Measurements from ENCODE around the gene MGA.

Gene MGA

GRCh38 chr15:41671656-41672648 is 11.7 kb downstream of the MGA start:
- Histone ChIP-seq H3K9me3 (ENCODE audit: insufficient read depth, low read length) (no peaks in the 10 kb centered on the region), H3K9me2 (replicated peaks; ENCODE audit: insufficient read depth, low read length) (no peaks in the 10 kb centered on the region), H3K4me3 (ENCODE audit: insufficient read depth, low read length, poor library complexity, severe bottlenecking) (no peak overlapping the region), H3K27ac (ENCODE audit: low read depth, low read length) (no peak overlapping the region), H3K36me3 (ENCODE audit: low read length) (no peaks in the 10 kb centered on the region), H3K27me3 (ENCODE audit: low read length) (no peaks in the 10 kb centered on the region), H3K9ac (ENCODE audit: low read length) (no peak overlapping the region), H3F3A (ENCODE audit: insufficient read depth) (no peaks in the 10 kb centered on the region), H3K79me2 (ENCODE audit: insufficient read depth, low read length) (peaks cover 97% of the 10 kb centered on the region), H4K20me1 (ENCODE audit: low read depth, low read length) (peaks cover 5% of the 10 kb centered on the region; the same call in 1 of the 2 replicates), H3K4me2 (ENCODE audit: low read depth, low read length, poor library complexity, severe bottlenecking) (no peak overlapping the region), H2AFZ (ENCODE audit: low read depth, low read length, severe bottlenecking) (no peak overlapping the region)
- no peak for TF ChIP-seq EZH2phosphoT487 (conservative IDR thresholded peaks at IDR 0.05; ENCODE audit: low read length)
- TF ChIP-seq, protein P1, sequence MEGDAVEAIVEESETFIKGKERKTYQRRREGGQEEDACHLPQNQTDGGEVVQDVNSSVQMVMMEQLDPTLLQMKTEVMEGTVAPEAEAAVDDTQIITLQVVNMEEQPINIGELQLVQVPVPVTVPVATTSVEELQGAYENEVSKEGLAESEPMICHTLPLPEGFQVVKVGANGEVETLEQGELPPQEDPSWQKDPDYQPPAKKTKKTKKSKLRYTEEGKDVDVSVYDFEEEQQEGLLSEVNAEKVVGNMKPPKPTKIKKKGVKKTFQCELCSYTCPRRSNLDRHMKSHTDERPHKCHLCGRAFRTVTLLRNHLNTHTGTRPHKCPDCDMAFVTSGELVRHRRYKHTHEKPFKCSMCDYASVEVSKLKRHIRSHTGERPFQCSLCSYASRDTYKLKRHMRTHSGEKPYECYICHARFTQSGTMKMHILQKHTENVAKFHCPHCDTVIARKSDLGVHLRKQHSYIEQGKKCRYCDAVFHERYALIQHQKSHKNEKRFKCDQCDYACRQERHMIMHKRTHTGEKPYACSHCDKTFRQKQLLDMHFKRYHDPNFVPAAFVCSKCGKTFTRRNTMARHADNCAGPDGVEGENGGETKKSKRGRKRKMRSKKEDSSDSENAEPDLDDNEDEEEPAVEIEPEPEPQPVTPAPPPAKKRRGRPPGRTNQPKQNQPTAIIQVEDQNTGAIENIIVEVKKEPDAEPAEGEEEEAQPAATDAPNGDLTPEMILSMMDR (IDR thresholded peaks at IDR 0.05; ENCODE audit: insufficient read depth, low read length, poor library complexity, severe bottlenecking): no peak

GRCh38 chr15:41675337-41675736 is 15.1 kb downstream of the MGA start:
- Histone ChIP-seq H3K27ac (ENCODE audit: low read depth, low read length) (no peak overlapping the region), H3K9ac (ENCODE audit: low read length) (no peak overlapping the region)
- TF ChIP-seq, protein P1 (IDR thresholded peaks at IDR 0.05; ENCODE audit: insufficient read depth, low read length, poor library complexity, severe bottlenecking): no peak
- no peak for TF ChIP-seq EZH2phosphoT487 (conservative IDR thresholded peaks at IDR 0.05; ENCODE audit: low read length)

GRCh38 chr15:41678742-41679141 is 18.5 kb downstream of the MGA start:
- no peak overlapping the region for H3K9ac ChIP-seq (ENCODE audit: low read length)
- H2AFZ ChIP-seq (ENCODE audit: low read depth, low read length, severe bottlenecking): no peak overlapping the region
- TF ChIP-seq, protein P1 (IDR thresholded peaks at IDR 0.05; ENCODE audit: insufficient read depth, low read length, poor library complexity, severe bottlenecking): no peak
- TF ChIP-seq EZH2phosphoT487 (conservative IDR thresholded peaks at IDR 0.05; ENCODE audit: low read length): no peak
- H3K27ac ChIP-seq (ENCODE audit: low read depth, low read length): no peak overlapping the region
- no peak overlapping the region for H3K4me3 ChIP-seq (ENCODE audit: insufficient read depth, low read length, poor library complexity, severe bottlenecking)
- H4K20me1 ChIP-seq (ENCODE audit: low read depth, low read length): peaks cover 11% of the 10 kb centered on the region; the same call in 1 of the 2 replicates
- no peaks in the 10 kb centered on the region; the same call in 1 of the 2 replicates for H3F3A ChIP-seq (ENCODE audit: insufficient read depth)
- H3K4me2 ChIP-seq (ENCODE audit: low read depth, low read length, poor library complexity, severe bottlenecking): no peak overlapping the region
- H3K9me2 ChIP-seq (replicated peaks; ENCODE audit: insufficient read depth, low read length): no peaks in the 10 kb centered on the region
- peaks cover 99% of the 10 kb centered on the region for H3K79me2 ChIP-seq (ENCODE audit: insufficient read depth, low read length)
- H3K36me3 ChIP-seq (ENCODE audit: low read length): no peaks in the 10 kb centered on the region
- H3K27me3 ChIP-seq (ENCODE audit: low read length): no peaks in the 10 kb centered on the region
- no peaks in the 10 kb centered on the region for H3K9me3 ChIP-seq (ENCODE audit: insufficient read depth, low read length)

More at GRCh38 chr15:41675337-41675736, 15.1 kb downstream of the MGA start:
- peaks cover 97% of the 10 kb centered on the region for H3K79me2 ChIP-seq (ENCODE audit: insufficient read depth, low read length)
- no peak overlapping the region for H2AFZ ChIP-seq (ENCODE audit: low read depth, low read length, severe bottlenecking)
- H3K36me3 ChIP-seq (ENCODE audit: low read length): no peaks in the 10 kb centered on the region
- no peak overlapping the region for H3K4me2 ChIP-seq (ENCODE audit: low read depth, low read length, poor library complexity, severe bottlenecking)
- H3K9me3 ChIP-seq (ENCODE audit: insufficient read depth, low read length): no peaks in the 10 kb centered on the region
- no peak overlapping the region for H3K4me3 ChIP-seq (ENCODE audit: insufficient read depth, low read length, poor library complexity, severe bottlenecking)
- no peaks in the 10 kb centered on the region for H3K9me2 ChIP-seq (replicated peaks; ENCODE audit: insufficient read depth, low read length)
- H4K20me1 ChIP-seq (ENCODE audit: low read depth, low read length): peaks cover 11% of the 10 kb centered on the region; the same call in 1 of the 2 replicates
- H3F3A ChIP-seq (ENCODE audit: insufficient read depth): no peaks in the 10 kb centered on the region; the same call in 1 of the 2 replicates
- H3K27me3 ChIP-seq (ENCODE audit: low read length): no peaks in the 10 kb centered on the region

Measured in SU-DHL-6 (cell line).